NCI-H510A treated with DMSO at 0.1 percent for 48 hours (cell line): ENCODE results near the gene NTN1.
"Not testable (repeated sequence)": the region's sequence is repeated elsewhere in the genome, so short reads cannot be mapped to it uniquely, and the experiment has no call there.

ENCODE experiments used
- DNase-seq: peaks from one replicate; lab custom pipeline; 2025; lab: John Stamatoyannopoulos, UW

The NTN1 gene

GRCh38 chr17:9123594-9124553, 102.6 kb downstream of the NTN1 start:
- DNase-seq: no peak

GRCh38 chr17:9124554-9124935, 103.2 kb downstream of the NTN1 start:
- DNase-seq: no peak

GRCh38 chr17:9125722-9126121, 104.4 kb downstream of the NTN1 start:
- no peak for DNase-seq

GRCh38 chr17:9127340-9127739, 106.0 kb downstream of the NTN1 start:
- no peak for DNase-seq

- DNase-seq: no peak
Observed at GRCh38 chr17:9131371-9131770, 110.1 kb downstream of the NTN1 start.

GRCh38 chr17:9132291-9132690, 111.0 kb downstream of the NTN1 start:
- no peak for DNase-seq

- no peak for DNase-seq
Observed at GRCh38 chr17:9132944-9133610, 111.8 kb downstream of the NTN1 start.

GRCh38 chr17:9138161-9138717, 116.9 kb downstream of the NTN1 start:
- no peak for DNase-seq

GRCh38 chr17:9139695-9140094, 118.4 kb downstream of the NTN1 start:
- no peak for DNase-seq

- DNase-seq: no peak
Observed at GRCh38 chr17:9140550-9141424, 119.5 kb downstream of the NTN1 start.

- DNase-seq: no peak
Observed at GRCh38 chr17:9141425-9141753, 120.1 kb downstream of the NTN1 start.

GRCh38 chr17:9142772-9143494, 121.6 kb downstream of the NTN1 start:
- no peak for DNase-seq

- DNase-seq: no peak
Observed at GRCh38 chr17:9144502-9145249, 123.4 kb downstream of the NTN1 start.

GRCh38 chr17:9146064-9146463, 124.8 kb downstream of the NTN1 start:
- no peak for DNase-seq

GRCh38 chr17:9148905-9149525, 127.7 kb downstream of the NTN1 start:
- DNase-seq: no peak

GRCh38 chr17:9150446-9151090, 129.3 kb downstream of the NTN1 start:
- no peak for DNase-seq

GRCh38 chr17:9151091-9151490, 129.8 kb downstream of the NTN1 start:
- no peak for DNase-seq

GRCh38 chr17:9151740-9152139, 130.4 kb downstream of the NTN1 start:
- not testable (repeated sequence) for DNase-seq

GRCh38 chr17:9158544-9159452, 137.5 kb downstream of the NTN1 start:
- DNase-seq: no peak
